ENCODE measurements around the gene PLOD1. TPM values are rescaled to one million over a fixed set of nuclear protein-coding genes. Genes with fewer than 3 reads are reported as not detected.

The PLOD1 gene
- polyA plus RNA-seq, 1 donor from 2014 or later = 2.1 TPM

- H3K27ac ChIP-seq (ENCODE audit: low read length) = no peak overlapping the region
- TF ChIP-seq EZH2 (IDR thresholded peaks at IDR 0.05; ENCODE audit: borderline replicate concordance, insufficient read depth, low read length, poor library complexity, severe bottlenecking) (no peak), CTCF (IDR thresholded peaks at IDR 0.05; ENCODE audit: poor library complexity, severe bottlenecking) (no peak), POLR2AphosphoS5 (IDR thresholded peaks at IDR 0.05) (no peak), EP300 (conservative IDR thresholded peaks at IDR 0.05; ENCODE audit: poor library complexity, severe bottlenecking) (no peak)
- H2AFZ ChIP-seq (ENCODE audit: low read depth, low read length) = no peak overlapping the region
- H3K4me2 ChIP-seq (ENCODE audit: low read length) = no peak overlapping the region
- H4K20me1 ChIP-seq (ENCODE audit: insufficient read depth) = no peaks in the 10 kb centered on the region
- H3K27me3 ChIP-seq (ENCODE audit: insufficient read depth, low read depth, low read length) = no peaks in the 10 kb centered on the region
- H3K9me3 ChIP-seq (ENCODE audit: low read length) = no peaks in the 10 kb centered on the region
- H3K79me2 ChIP-seq (replicated peaks; ENCODE audit: insufficient read depth, low read length) = no peaks in the 10 kb centered on the region
- no peaks in the 10 kb centered on the region for H3K9me2 ChIP-seq (ENCODE audit: insufficient read depth, low read length)
- peaks cover 6% of the 10 kb centered on the region for H3K36me3 ChIP-seq (ENCODE audit: insufficient read depth, low read length)
- no peak overlapping the region for H3K4me3 ChIP-seq (ENCODE audit: low read length)
- no peaks in the 10 kb centered on the region for H3F3A ChIP-seq (ENCODE audit: insufficient read depth, low read length, poor library complexity, severe bottlenecking)
- H3K9ac ChIP-seq (ENCODE audit: low read length) = no peak overlapping the region
Observed at GRCh38 chr1:11998636-11999035, 64.1 kb downstream of the PLOD1 start.

DNA sequence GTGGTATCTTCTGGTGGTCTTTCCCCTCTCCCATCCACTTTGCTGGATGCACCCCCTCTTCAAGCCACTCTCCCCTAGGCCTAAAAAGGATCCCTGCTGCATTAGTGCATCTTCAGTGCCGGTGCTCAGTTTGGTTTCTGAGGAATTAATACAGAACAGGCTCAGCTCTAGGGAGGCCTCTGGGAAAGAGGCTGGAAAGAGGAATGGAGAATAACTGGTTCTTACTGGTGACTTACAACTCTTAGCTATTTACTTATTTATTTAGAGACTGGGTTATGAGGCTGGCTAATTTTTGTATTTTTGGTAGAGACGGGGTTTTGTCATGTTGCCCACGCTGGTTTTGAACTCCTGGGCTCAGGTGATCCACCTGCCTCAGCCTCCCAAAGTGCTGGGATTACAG is 64.7 kb downstream of the PLOD1 start:
- H3K9me2 ChIP-seq (ENCODE audit: insufficient read depth, low read length) = no peaks in the 10 kb centered on the region
- H3K9me3 ChIP-seq (ENCODE audit: low read length) = no peaks in the 10 kb centered on the region
- TF ChIP-seq EP300 (conservative IDR thresholded peaks at IDR 0.05; ENCODE audit: poor library complexity, severe bottlenecking) (no peak), RAD21 (conservative IDR thresholded peaks at IDR 0.05) (no peak), SMC3 (conservative IDR thresholded peaks at IDR 0.05; ENCODE audit: poor library complexity) (no peak), POLR2AphosphoS5 (IDR thresholded peaks at IDR 0.05) (no peak), EZH2 (IDR thresholded peaks at IDR 0.05; ENCODE audit: borderline replicate concordance, insufficient read depth, low read length, poor library complexity, severe bottlenecking) (no peak), REST (IDR thresholded peaks at IDR 0.05; ENCODE audit: borderline replicate concordance) (no peak), CTCF (IDR thresholded peaks at IDR 0.05; ENCODE audit: poor library complexity, severe bottlenecking) (no peak), TAF1 (IDR thresholded peaks at IDR 0.05; ENCODE audit: low read depth) (no peak), MXI1 (conservative IDR thresholded peaks at IDR 0.05; ENCODE audit: poor library complexity, severe bottlenecking) (no peak)
- H3K4me2 ChIP-seq (ENCODE audit: low read length) = no peak overlapping the region
- no peak overlapping the region for H2AFZ ChIP-seq (ENCODE audit: low read depth, low read length)
- H3K36me3 ChIP-seq (ENCODE audit: insufficient read depth, low read length) = peaks cover 6% of the 10 kb centered on the region
- no peaks in the 10 kb centered on the region for H4K20me1 ChIP-seq (ENCODE audit: insufficient read depth)
- no peak overlapping the region for H3K27ac ChIP-seq (ENCODE audit: low read length)
- H3F3A ChIP-seq (ENCODE audit: insufficient read depth, low read length, poor library complexity, severe bottlenecking) = no peaks in the 10 kb centered on the region
- H3K9ac ChIP-seq (ENCODE audit: low read length) = no peak overlapping the region
- no peaks in the 10 kb centered on the region for H3K79me2 ChIP-seq (replicated peaks; ENCODE audit: insufficient read depth, low read length)
- H3K27me3 ChIP-seq (ENCODE audit: insufficient read depth, low read depth, low read length) = no peaks in the 10 kb centered on the region
- no peak overlapping the region for H3K4me3 ChIP-seq (ENCODE audit: low read length)
